GM23338 (cell line): ENCODE results near the gene MBLAC1.

Source experiments
- CREB1 ChIP-seq: fragments of 250-450 bp; sonication (Bioruptor Pico); IDR thresholded peaks from 2 replicates; pipeline ENCODE4 v1.5.0; 2020; ENCODE audit warnings: low read depth, mild to moderate bottlenecking, moderate library complexity
- CTCF ChIP-seq, 2 experiments: fragments of 200-600 bp in 1 of 2; sonication (generic) in 1 of 2; conservative IDR thresholded peaks; 2 replicates each; pipeline versions ENCODE4 v1.5.1 to v1.6.1; 2016 to 2017; ENCODE audit warnings: antibody characterized with exemption in 2 of 2, low read depth in 2 of 2, mild to moderate bottlenecking in 2 of 2, moderate library complexity in 1 of 2
- ETS1 ChIP-seq: IDR thresholded peaks from 2 replicates; pipeline ENCODE4 v1.6.1; 2016; ENCODE audit warnings: antibody characterized with exemption
- EZH2 ChIP-seq: fragments of 200-600 bp; sonication (generic); IDR thresholded peaks from one replicate; pipeline ENCODE4 v1.8.0; 2017; ENCODE audit warnings: antibody characterized with exemption, mild to moderate bottlenecking, low read depth; ENCODE audit not compliant: unreplicated experiment
- EZH2phosphoT487 ChIP-seq: fragments of 200-600 bp; sonication (generic); IDR thresholded peaks from one replicate; pipeline ENCODE4 v1.8.1; 2018; ENCODE audit warnings: antibody characterized with exemption; ENCODE audit not compliant: unreplicated experiment
- JUNB ChIP-seq: IDR thresholded peaks from one replicate; pipeline ENCODE4 v1.6.1; 2016; ENCODE audit warnings: antibody characterized with exemption; ENCODE audit not compliant: unreplicated experiment
- NANOG ChIP-seq: IDR thresholded peaks from 2 replicates; pipeline ENCODE4 v1.6.1; 2016; ENCODE audit warnings: antibody characterized with exemption, borderline replicate concordance
- POLR2AphosphoS5 ChIP-seq: IDR thresholded peaks from 2 replicates; pipeline ENCODE4 v1.6.1; 2016; ENCODE audit warnings: antibody characterized with exemption, low read depth
- REST ChIP-seq: IDR thresholded peaks from one replicate; pipeline ENCODE4 v1.6.1; 2018; ENCODE audit warnings: antibody characterized with exemption; ENCODE audit not compliant: unreplicated experiment
- ZNF331 ChIP-seq: fragments of 250-450 bp; sonication (Bioruptor Pico); IDR thresholded peaks from 2 replicates; pipeline ENCODE4 v1.5.0; 2020; ENCODE audit warnings: low read depth, mild to moderate bottlenecking, moderate library complexity

- no peak for TF ChIP-seq CTCF (conservative IDR thresholded peaks at IDR 0.05; ENCODE audit: low read depth in 2 of 2)
- TF ChIP-seq EZH2 = no peak
- TF ChIP-seq POLR2AphosphoS5 = no peak
- TF ChIP-seq REST = no peak
- no peak for TF ChIP-seq NANOG
- no peak for TF ChIP-seq EZH2phosphoT487
- no peak for TF ChIP-seq ZNF331 (CRISPR knock-in tag)
- TF ChIP-seq CREB1 (CRISPR knock-in tag) = no peak
- TF ChIP-seq ETS1 = no peak
- no peak for TF ChIP-seq JUNB
These were observed 48.6 kb downstream of the MBLAC1 start for GRCh38 chr7:100175296-100175935.
